Activated T-cell treated with anti-CD3 and anti-CD28 coated beads for 24 hours (primary cell): ENCODE measurements around the gene TLE1.
"Not testable (repeated sequence)": the region's sequence is repeated elsewhere in the genome, so short reads cannot be mapped to it uniquely, and the experiment has no call there.

Source experiments
- DNase-seq: peaks from one replicate; pipeline ENCODE4 v3.0.0-alpha.2; 2020; ENCODE audit warnings: low read depth

The TLE1 gene

GRCh38 chr9:81689343-81690175 lies at the start of gene TLE1:
Gene TLE1, minus strand, starts transcription at chr9:81689547. Its CDS starts 1,307 bp downstream, at chr9:81688240.
- DNase-seq: peak; percentile 72

DNA sequence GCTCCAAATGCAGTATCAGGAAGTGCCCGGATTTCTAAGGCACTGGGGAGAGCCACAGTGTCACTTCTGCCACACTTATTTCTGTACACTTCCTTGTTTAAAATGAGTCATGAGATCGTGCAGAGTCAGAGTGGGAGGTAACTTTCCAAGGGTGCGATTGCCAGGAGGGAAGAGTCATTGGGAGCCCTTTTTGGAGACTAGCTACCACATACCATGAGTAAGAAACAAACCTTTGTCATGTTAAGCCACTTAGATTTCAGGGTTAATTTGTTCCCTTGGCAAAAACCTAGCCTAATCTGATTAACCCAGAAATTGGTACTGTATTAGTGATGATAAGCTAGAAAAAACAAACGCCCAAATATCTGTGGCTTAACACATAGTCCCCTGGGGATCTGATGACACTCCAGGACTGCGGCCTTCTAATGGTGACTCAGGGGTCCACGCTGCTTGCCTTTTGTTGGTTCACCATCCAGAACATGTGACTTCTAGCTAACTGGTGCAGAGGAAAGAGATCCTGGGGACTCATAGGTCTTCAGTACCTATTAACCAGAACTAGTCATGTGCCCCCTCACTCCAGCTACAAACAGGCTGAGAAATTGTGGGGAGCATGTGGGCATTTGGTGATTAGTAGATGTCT lies 48.6 kb upstream of the TLE1 start:
- no peak for DNase-seq

DNA sequence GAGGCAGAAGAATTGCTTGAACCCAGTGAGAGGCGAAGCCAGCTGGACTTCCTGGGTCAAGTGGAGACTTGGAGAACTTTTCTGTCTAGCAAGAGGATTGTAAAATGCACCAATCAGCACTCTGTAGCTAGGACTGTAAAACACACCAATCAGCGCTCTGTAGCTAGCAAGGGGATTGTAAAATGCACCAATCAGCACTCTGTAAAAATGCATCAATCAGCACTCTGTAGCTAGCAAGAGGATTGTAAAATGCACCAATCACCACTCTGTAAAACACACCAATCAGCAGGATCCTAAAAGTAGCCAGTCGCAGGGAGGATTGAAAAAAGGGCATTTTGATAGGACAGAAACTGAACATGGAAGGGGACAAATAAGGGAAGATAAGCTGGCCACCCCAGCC lies 41.2 kb upstream of the TLE1 start:
- DNase-seq: not testable (repeated sequence)

- no peak for DNase-seq
Observed at GRCh38 chr9:81729135-81729534, 39.8 kb upstream of the TLE1 start.

DNA sequence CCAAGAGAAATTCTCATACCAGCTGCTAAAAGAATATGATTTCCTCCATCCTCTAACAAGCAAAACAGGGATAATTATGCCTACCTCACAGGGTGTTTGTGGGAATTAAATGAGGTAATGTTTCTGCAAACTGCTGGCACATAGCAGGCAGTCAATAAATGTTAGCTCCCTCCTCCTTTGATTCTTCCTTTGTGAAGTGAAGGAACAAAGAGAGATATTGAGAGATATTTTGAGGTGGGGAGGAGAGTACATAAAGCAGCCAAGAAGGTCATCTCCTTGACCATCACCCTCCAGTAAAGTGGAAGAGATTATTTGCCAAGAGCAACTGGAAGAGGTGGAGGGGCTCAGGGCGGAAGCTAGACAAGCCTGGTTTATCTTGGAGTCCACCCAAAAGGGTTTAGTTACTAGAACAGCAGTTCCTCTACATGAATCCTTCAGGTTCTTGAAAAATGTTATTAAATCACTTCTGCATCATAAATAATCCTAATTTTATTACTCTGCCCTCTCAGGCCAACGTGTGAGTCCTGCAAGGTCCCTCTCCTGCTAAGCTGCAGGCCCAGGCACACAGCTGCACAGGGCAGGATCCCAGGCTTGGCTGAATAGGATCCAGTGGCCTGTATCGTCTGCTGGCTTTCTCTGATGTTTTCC lies 35.0 kb upstream of the TLE1 start:
- no peak for DNase-seq

DNA sequence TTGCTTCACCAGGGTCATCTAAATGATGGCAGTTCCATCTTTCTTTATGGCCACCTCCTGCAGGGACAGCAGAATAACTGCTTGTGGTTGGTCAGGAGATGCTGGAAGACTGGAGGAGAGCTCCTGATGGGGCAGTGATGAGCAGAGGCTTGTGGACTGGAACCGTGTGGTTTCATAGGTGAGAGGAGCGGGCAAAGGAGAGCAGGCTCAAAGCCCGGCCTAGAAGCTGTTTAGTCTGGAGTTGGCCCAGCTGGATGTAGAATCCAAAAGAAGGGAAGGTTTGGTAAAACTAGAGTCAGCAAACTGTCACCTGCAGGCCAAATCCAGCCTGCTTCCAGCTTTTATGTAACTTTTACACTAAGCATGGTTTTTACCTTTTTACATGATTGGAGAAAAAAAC lies 32.9 kb upstream of the TLE1 start:
- DNase-seq: no peak

GRCh38 chr9:81720450-81721086 lies 31.2 kb upstream of the TLE1 start:
- DNase-seq: no peak

- DNase-seq: no peak
Observed at GRCh38 chr9:81719972-81720371, 30.6 kb upstream of the TLE1 start.

- no peak for DNase-seq
Observed at GRCh38 chr9:81718244-81718643, 28.9 kb upstream of the TLE1 start.

- DNase-seq: no peak
Observed at GRCh38 chr9:81717747-81718077, 28.4 kb upstream of the TLE1 start.

DNA sequence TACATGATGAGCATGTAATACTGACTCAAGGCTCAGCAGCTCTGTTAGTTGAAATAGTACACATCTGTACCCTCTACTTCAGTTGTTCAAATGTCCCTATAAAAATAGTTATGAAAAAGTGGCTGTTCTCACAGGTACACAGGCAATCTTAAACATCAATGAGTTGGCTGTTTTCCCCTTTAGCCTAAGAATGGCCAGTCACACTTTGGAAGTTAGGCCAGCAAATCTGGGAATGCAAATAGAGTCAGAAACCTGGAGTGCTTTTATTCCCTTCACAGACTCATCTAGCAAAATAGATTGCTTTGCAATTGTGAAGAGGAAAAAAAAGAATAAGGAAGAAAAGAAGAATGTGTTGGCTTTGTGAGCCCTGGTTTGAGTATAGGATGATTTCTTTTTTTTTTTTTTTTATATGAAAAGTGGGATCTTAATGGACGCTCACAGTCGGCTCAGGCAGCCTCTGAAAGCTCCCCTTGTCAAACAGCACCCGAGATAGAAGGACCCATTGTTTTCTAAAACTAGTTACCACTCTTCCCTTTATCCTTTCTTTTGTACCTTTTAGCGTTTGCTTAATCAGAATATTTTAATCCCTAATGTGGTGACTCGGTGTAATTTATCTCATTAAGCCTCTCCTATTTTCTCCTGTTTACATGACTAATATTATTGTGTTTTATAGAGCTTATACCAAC lies 27.9 kb upstream of the TLE1 start:
- no peak for DNase-seq

DNA sequence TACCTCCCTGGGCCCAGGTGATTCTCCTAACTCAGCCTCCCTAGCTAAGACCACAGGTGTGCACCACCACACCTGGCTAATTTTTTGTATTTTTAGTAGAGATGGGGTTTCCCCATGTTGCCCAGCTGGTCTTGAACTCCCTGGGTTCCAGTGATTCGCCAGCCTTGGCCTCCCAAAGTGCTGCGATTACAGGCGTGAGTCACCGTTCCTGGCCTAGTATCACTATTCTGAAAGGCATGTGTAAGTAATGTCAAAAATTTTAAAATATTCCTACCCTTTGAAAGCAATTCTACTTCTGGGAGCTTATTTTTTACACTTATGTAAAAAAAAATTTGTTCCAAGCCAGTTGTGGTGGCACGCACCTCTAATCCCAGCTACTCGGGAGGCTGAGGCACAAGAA lies 27.1 kb upstream of the TLE1 start:
- DNase-seq: no peak

DNA sequence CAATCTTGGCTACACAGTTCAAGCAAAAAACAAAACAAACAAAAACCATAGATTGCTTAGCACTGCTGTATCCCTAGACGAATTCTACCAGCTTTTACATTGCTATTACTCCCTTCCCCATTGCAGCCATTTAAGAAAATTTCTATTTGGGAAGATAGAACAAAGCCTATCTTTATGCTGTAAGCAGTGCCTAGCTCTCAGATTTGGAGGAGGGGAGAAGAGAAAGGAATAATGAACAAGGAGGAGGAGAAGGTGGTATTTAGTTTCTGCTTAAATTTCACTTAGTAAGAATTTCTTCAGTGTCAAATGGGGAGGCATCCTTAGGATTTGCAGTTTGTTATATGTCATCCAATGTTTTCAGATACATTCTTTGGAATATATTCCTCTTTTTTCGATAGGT lies 16.2 kb upstream of the TLE1 start:
- DNase-seq: no peak

DNA sequence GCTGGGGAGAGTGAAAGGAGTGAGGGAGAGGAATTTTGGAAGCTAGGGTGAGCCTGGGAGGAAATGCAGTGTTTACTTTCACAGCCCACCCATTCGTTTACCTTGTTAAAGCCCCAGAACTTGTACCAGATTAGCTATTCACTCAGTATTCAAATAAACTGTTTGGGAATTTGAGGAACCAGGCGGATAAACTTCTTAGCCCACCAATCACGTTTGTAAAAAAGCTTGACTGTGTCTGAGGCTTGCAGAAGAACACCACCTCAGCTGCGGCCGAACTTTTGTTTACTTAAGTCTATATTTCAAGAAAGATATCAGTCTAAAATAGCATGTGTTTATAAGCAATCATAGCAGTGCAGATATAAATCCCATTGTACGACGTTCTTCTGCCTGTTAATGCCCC lies 5.2 kb upstream of the TLE1 start:
- no peak for DNase-seq

DNA sequence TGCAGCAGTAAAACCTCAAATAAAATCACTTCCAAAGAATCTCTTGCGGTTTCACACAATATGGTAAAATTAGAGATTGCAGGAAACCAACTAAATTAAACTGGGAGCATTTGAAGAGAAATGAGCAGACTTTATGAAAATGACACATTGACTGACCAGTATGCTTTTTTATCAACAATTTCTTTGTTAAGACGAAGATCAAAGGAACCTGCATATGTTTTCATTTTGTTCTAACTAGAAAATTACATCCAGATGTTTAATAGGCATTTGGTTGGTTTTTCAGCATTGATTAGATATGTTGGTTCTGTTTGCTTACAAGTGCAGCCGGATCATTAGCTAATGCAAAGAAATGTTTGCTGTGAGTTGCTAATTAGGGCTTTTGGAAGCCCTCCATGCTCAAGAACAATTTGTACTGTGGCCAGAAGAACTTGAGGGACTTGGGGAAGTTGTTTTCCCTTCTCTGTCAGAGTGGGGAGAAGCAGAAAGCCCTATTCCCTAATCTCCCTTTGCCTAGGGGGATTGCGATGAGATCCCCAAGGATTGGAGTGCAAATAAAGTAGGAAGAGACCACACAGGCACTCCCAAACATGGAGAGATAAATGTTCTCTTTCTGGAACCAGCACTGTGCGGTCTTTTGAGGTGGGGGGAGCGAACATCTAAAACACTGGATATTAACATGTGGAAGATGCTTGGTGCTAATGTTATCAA lies 4.5 kb upstream of the TLE1 start:
- no peak for DNase-seq

- no peak for DNase-seq
Observed at GRCh38 chr9:81690251-81690851, 1.0 kb upstream of the TLE1 start.

DNA sequence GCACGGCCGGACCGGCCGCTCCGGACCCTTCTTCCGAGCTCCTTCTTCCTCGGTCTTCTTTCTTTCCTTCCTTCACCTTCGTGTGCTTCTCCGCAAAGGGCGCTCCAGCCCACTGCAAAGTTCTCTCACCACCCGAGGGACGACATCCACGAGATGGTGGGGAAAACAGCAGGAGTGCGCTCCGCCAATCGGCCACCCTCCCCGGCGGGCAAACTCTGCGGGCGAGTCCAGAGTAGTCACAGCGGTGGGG lies 329 bp downstream of the TLE1 start:
- DNase-seq: not testable (repeated sequence)

DNA sequence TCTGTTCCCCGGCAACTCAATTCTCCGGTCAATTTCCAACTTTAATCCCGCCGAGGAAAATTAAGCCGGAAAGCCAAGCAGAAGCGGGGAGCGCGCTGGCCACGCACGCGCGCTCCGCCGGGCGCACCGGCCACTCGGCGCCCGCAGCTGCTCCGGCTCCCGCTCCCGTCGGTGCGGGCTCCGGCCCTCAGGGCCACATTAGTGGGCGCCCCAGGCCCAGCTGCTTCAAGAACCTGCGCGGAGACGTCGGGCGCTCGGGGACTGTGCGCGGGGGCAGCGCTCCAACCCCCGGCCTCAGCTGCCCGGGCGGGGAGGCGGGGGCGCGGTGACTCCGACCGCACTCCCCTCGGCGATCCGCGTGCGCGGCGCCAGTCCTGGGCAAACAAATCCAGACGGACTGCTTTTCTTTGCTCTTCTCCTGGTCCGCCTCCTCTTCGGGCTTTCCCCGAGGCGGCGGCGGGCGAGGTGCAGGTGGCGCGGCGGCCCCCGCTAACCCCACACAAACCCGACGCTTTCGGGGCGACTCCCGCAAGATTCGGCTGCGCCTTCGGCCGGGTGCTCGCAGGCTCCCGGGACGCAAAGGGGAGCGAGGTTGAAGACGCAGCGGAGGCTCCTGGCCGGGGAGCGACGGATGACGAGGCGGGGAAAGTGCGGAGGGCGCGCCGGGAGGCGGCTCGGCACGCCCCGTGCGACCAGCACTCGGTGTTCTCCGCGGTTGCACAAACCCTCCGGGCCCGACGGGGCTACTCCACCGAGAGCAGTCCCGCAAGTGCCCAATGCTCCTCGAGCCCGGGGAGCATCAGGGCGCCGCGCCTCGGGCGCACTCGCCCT lies 870 bp downstream of the TLE1 start:
- not testable (repeated sequence) for DNase-seq

- DNase-seq: no peak
Observed at GRCh38 chr9:81687521-81688261, 1.7 kb downstream of the TLE1 start.
